H1 (cell line): ENCODE results near the gene FGF11. TPM values are rescaled to one million over a fixed set of nuclear protein-coding genes. Genes with fewer than 3 reads are reported as not detected.
A peak's percentile ranks its signal among the peaks of the same experiment; 100 is the strongest.

Experiments
- CTCF ChIA-PET: fragments of 300-600 bp; sonication (Branson Sonifier 250); formaldehyde crosslinking; loops from one replicate; lab custom pipeline; 2021; ENCODE audit not compliant: partially characterized antibody; lab: Charles Lee
- POLR2A ChIA-PET: fragments of 300-600 bp; sonication (Branson Sonifier 250); formaldehyde crosslinking; loops from one replicate; lab custom pipeline; 2021; ENCODE audit warnings: inconsistent platforms; ENCODE audit not compliant: partially characterized antibody; lab: Charles Lee
- DNase-seq, 2 experiments: peaks; one replicate each; pipeline versions ENCODE4 v3.0.0 to v3.0.0-alpha.2; 2010 to 2022; ENCODE audit warnings: low spot score in 2 of 2, low read depth in 1 of 2, mixed read lengths in 1 of 2
- FAIRE-seq: peaks from 2 replicates; lab custom pipeline; 2011; peaks lifted over from hg19 to GRCh38; lab: Jason Lieb, UNC
- H2AFZ ChIP-seq: 2 replicates; pipeline ENCODE4 v1.8.1; 2012; ENCODE audit warnings: low read length, inconsistent platforms
- H2AK5ac ChIP-seq: 2 replicates; pipeline ENCODE4 v1.6.1; 2013; ENCODE audit warnings: low read depth, low read length
- H2BK120ac ChIP-seq: replicated peaks from 2 replicates; pipeline ENCODE3; 2013; ENCODE audit warnings: low read depth, low read length, inconsistent platforms
- H2BK12ac ChIP-seq: 2 replicates; pipeline ENCODE4 v1.6.1; 2013; ENCODE audit warnings: low read depth, low read length
- H2BK15ac ChIP-seq: 2 replicates; pipeline ENCODE4 v1.6.1; 2013; ENCODE audit warnings: low read length
- H2BK20ac ChIP-seq: 2 replicates; pipeline ENCODE4 v1.6.1; 2013; ENCODE audit warnings: low read length
- H2BK5ac ChIP-seq: 2 replicates; pipeline ENCODE4 v1.6.1; 2013; ENCODE audit warnings: low read depth, low read length
- H3K14ac ChIP-seq: 2 replicates; pipeline ENCODE4 v1.6.1; 2013; ENCODE audit warnings: inconsistent platforms; ENCODE audit not compliant: insufficient read length
- H3K18ac ChIP-seq: 2 replicates; pipeline ENCODE4 v1.6.1; 2013; ENCODE audit warnings: low read length; ENCODE audit errors: extremely low read depth
- H3K23ac ChIP-seq: 2 replicates; pipeline ENCODE4 v1.6.1; 2013; ENCODE audit warnings: inconsistent platforms; ENCODE audit not compliant: insufficient read length
- H3K23me2 ChIP-seq: 2 replicates; pipeline ENCODE4 v1.6.1; 2013; ENCODE audit warnings: low read depth, low read length
- H3K27ac ChIP-seq: 2 replicates; pipeline ENCODE4 v1.6.1; 2011; ENCODE audit warnings: low read depth, low read length, inconsistent platforms
- H3K27me3 ChIP-seq, 4 experiments: replicated peaks in 1 of 4; 1 replicate in 1 of 4; 2 replicates in 3 of 4; pipeline versions ENCODE4 v1.6.1 to v1.8.1; 2011 to 2013; ENCODE audit warnings: low read length in 3 of 4, mild to moderate bottlenecking in 3 of 4, inconsistent platforms in 2 of 4, mixed read lengths in 2 of 4, moderate library complexity in 1 of 4; ENCODE audit not compliant: control insufficient read depth in 3 of 4, insufficient read depth in 3 of 4; ENCODE audit errors: extremely low read depth in 1 of 4
- H3K36me3 ChIP-seq, 4 experiments: 2 replicates each; pipeline versions ENCODE4 v1.6.1 to v1.8.1; 2011 to 2013; ENCODE audit warnings: mild to moderate bottlenecking in 4 of 4, low read length in 3 of 4, moderate library complexity in 2 of 4, control low read depth in 1 of 4, inconsistent platforms in 1 of 4; ENCODE audit not compliant: insufficient read depth in 4 of 4, control insufficient read depth in 2 of 4
- H3K4ac ChIP-seq: replicated peaks from 2 replicates; pipeline ENCODE3; 2013; ENCODE audit warnings: low read length, low read depth, mixed read lengths, inconsistent platforms; ENCODE audit not compliant: insufficient read length
- H3K4me1 ChIP-seq, 4 experiments: replicated peaks in 1 of 4; 1 replicate in 1 of 4; 2 replicates in 3 of 4; pipeline versions ENCODE4 v1.6.1 to v1.8.1; 2011 to 2013; ENCODE audit warnings: low read length in 3 of 4, inconsistent platforms in 2 of 4, mixed read lengths in 1 of 4; ENCODE audit not compliant: insufficient read depth in 4 of 4, control insufficient read depth in 3 of 4
- H3K4me2 ChIP-seq, 2 experiments: 2 replicates each; pipeline versions ENCODE4 v1.6.1 to v1.8.1; 2011 to 2013; ENCODE audit warnings: low read depth in 2 of 2, low read length in 2 of 2, control low read depth in 1 of 2, inconsistent platforms in 1 of 2, mild to moderate bottlenecking in 1 of 2; ENCODE audit not compliant: insufficient read depth in 1 of 2
- H3K4me3 ChIP-seq, 4 experiments: fragments of 200-600, 300-600 bp in 1 of 4; sonication (generic), shearing (Covaris generic), sonication (Bioruptor Twin) in 1 of 4; 2 replicates each; pipeline versions ENCODE4 v1.5.1 to v1.8.1; 2011 to 2016; ENCODE audit warnings: low read length in 4 of 4, low read depth in 3 of 4, control low read depth in 2 of 4, inconsistent platforms in 2 of 4, mild to moderate bottlenecking in 2 of 4, mixed read lengths in 1 of 4, moderate library complexity in 1 of 4; ENCODE audit not compliant: insufficient read depth in 2 of 4; ENCODE audit errors: extremely low read depth in 1 of 4
- H3K56ac ChIP-seq: replicated peaks from 2 replicates; pipeline ENCODE3; 2013; ENCODE audit warnings: low read depth, mild to moderate bottlenecking, mixed read lengths, low read length, inconsistent platforms; ENCODE audit not compliant: insufficient read length
- H3K79me1 ChIP-seq: 2 replicates; pipeline ENCODE4 v1.6.1; 2013; ENCODE audit warnings: low read depth, low read length, control low read depth
- H3K79me2 ChIP-seq, 2 experiments: 2 replicates each; pipeline versions ENCODE4 v1.6.1 to v1.8.1; 2012 to 2013; ENCODE audit warnings: low read length in 2 of 2, mild to moderate bottlenecking in 2 of 2, inconsistent platforms in 1 of 2; ENCODE audit not compliant: insufficient read depth in 2 of 2, control insufficient read depth in 1 of 2
- H3K9ac ChIP-seq, 4 experiments: replicated peaks in 1 of 4; 1 replicate in 1 of 4; 2 replicates in 3 of 4; pipeline versions ENCODE4 v1.6.1 to v1.8.1; 2011 to 2013; ENCODE audit warnings: low read depth in 3 of 4, low read length in 3 of 4, control low read depth in 2 of 4, mild to moderate bottlenecking in 2 of 4, moderate library complexity in 2 of 4, inconsistent platforms in 1 of 4; ENCODE audit errors: extremely low read depth in 1 of 4
- H3K9me3 ChIP-seq, 2 experiments: 2 replicates each; pipeline versions ENCODE4 v1.6.1 to v1.8.1; 2012 to 2013; ENCODE audit warnings: mild to moderate bottlenecking in 2 of 2, moderate library complexity in 2 of 2, control low read depth in 1 of 2, inconsistent platforms in 1 of 2, low read depth in 1 of 2, low read length in 1 of 2, mixed read lengths in 1 of 2; ENCODE audit not compliant: insufficient read depth in 2 of 2
- H4K20me1 ChIP-seq, 2 experiments: replicated peaks in 1 of 2; 2 replicates each; pipeline versions ENCODE3 to v1.8.1; 2011 to 2013; ENCODE audit warnings: inconsistent platforms in 2 of 2, low read length in 2 of 2, mild to moderate bottlenecking in 1 of 2; ENCODE audit not compliant: insufficient read depth in 2 of 2, control insufficient read depth in 1 of 2
- H4K5ac ChIP-seq: 2 replicates; pipeline ENCODE4 v1.6.1; 2013; ENCODE audit warnings: low read length, low read depth, mixed read lengths, inconsistent platforms; ENCODE audit not compliant: insufficient read length
- H4K8ac ChIP-seq: 2 replicates; pipeline ENCODE4 v1.8.0; 2013; ENCODE audit warnings: mild to moderate bottlenecking, moderate library complexity, low read length, inconsistent platforms; ENCODE audit not compliant: insufficient read depth; ENCODE audit errors: extremely low read depth
- H4K91ac ChIP-seq: replicated peaks from 2 replicates; pipeline ENCODE3; 2013; ENCODE audit warnings: low read length, mixed read lengths, inconsistent platforms; ENCODE audit not compliant: insufficient read length
- CBX8 ChIP-seq: fragments of 300-800, 300-1000 bp; sonication (generic); IDR thresholded peaks from 2 replicates; pipeline ENCODE4 v1.7.1; 2016; ENCODE audit warnings: low read depth, low read length, borderline replicate concordance
- HDAC2 ChIP-seq, 2 experiments: fragments of 300-600 bp in 1 of 2; sonication (generic) in 1 of 2; IDR thresholded peaks; 2 replicates each; pipeline ENCODE4 v1.6.1; 2011 to 2012; ENCODE audit warnings: low read depth in 2 of 2, low read length in 2 of 2, mild to moderate bottlenecking in 2 of 2, moderate library complexity in 2 of 2, borderline replicate concordance in 1 of 2, inconsistent platforms in 1 of 2
- JUN ChIP-seq: IDR thresholded peaks from 2 replicates; pipeline ENCODE4 v1.6.1; 2011; ENCODE audit warnings: low read depth, mild to moderate bottlenecking, improper control_type of control experiment, low read length
- KDM1A ChIP-seq: fragments of 200-600, 300-600 bp; sonication (generic); IDR thresholded peaks from 2 replicates; pipeline ENCODE4 v1.7.1; 2016; ENCODE audit warnings: mild to moderate bottlenecking, low read length, borderline replicate concordance
- KDM5A ChIP-seq: fragments of 200-600 bp; IDR thresholded peaks from 2 replicates; pipeline ENCODE4 v1.7.1; 2012; ENCODE audit warnings: mild to moderate bottlenecking, low read length, inconsistent platforms, mixed read lengths
- SIRT6 ChIP-seq: IDR thresholded peaks from one replicate; pipeline ENCODE4 v1.7.1; 2012; ENCODE audit warnings: low read length, inconsistent platforms
- TAF1 ChIP-seq: IDR thresholded peaks from 2 replicates; pipeline ENCODE4 v1.6.1; 2011; ENCODE audit warnings: mild to moderate bottlenecking, low read depth, low read length
- ZNF274 ChIP-seq: IDR thresholded peaks from 2 replicates; pipeline ENCODE4 v1.7.0; 2012; ENCODE audit warnings: low read length, borderline replicate concordance; ENCODE audit errors: extremely low read depth
- WGBS, 2 experiments: shearing (Covaris generic) in 1 of 2; methylation state at CpG; one replicate each; pipeline versions ENCODE4 v1.1.6 to v1.1.7; 2013 to 2015; ENCODE audit warnings: low lambda C conversion rate in 2 of 2, mixed read lengths in 2 of 2, inconsistent platforms in 1 of 2, low coverage in 1 of 2, missing lambda C conversion rate in 1 of 2; ENCODE audit not compliant: insufficient replicate concordance in 2 of 2, insufficient coverage in 1 of 2, insufficient read length in 1 of 2; ENCODE audit errors: extremely low coverage in 1 of 2, missing lambda C conversion rate in 1 of 2; 5-methylcytosine and 5-hydroxymethylcytosine counted together
- polyA plus RNA-seq, 7 experiments: library from polyadenylated mRNA; depleted of rRNA in 3 of 7; stranded (reverse) in 5 of 7; unstranded in 2 of 7; fragments of >200 nt in 5 of 7; fragments of 200-250 nt in 2 of 7; gene quantifications; 1 replicate in 5 of 7; 2 replicates in 1 of 7; 4 replicates in 1 of 7; pipeline versions ENCODE4 v1.2.1 to v1.2.3, GENCODE V29; 2011 to 2013; ENCODE audit warnings: missing spikeins in 2 of 7, mixed read lengths in 2 of 7
- total RNA-seq: library from RNA; stranded (reverse); fragmentation: NEBNext Ultra II Directional; extraction: Animal tissue kit (Norgen Biotek cat#: 25700); gene quantifications from 2 replicates; pipeline ENCODE4 v1.2.1, GENCODE V29; 2021
- TF ChIP-seq, protein P1 (sequence below): IDR thresholded peaks from 2 replicates; pipeline ENCODE4 v1.6.1; 2012; ENCODE audit warnings: inconsistent platforms

The FGF11 gene
- total and polyA plus RNA-seq, 2 of the 8 experiments (the other 6 are each of a cell fraction or from before 2014, with no cell fraction given): 11.8 to 26.1 TPM

DNA sequence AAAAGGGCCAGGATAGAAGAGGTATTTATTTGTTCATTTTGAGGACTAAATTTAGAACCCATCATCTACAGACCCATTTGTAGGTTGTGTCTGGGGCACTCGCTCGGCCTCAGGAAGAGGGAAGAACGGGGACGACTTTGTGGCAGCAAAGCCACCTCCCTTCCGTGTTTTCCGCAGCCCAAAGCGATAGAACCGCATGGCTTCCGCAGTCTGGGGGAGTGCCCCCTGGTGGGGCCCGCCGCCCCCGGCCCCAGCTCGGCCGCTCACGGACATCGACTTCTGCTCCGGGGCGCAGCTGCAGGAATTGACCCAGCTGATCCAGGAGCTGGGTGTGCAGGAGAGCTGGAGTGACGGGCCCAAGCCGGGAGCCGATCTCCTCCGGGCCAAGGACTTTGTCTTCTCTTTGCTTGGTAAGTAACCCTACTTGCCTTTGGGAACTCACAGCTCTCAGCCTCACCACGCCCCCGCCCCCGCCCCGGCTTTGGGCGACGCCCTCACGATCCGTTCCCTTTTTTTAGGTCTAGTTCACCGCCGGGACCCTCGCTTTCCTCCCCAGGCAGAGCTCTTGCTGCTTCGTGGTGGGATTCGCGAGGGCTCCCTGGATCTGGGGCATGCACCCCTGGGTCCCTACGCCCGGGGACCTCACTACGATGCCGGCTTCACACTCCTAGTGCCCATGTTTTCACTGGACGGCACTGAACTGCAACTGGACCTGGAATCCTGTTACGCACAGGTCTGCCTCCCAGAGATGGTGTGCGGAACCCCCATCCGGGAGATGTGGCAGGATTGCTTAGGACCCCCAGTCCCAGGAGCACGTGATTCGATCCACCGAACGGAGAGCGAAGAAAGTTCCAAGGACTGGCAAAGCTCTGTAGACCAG lies 3.4 kb upstream of the FGF11 start:
- H3K4ac ChIP-seq: peak overlapping the region; percentile 100
- peaks cover 30% of the 10 kb centered on the region for H3K23me2 ChIP-seq
- H3K14ac ChIP-seq: no peak overlapping the region
- no peak overlapping the region for H3K23ac ChIP-seq
- H3K79me1 ChIP-seq: no peaks in the 10 kb centered on the region
- peak overlapping the region; percentile 59 for H3K27ac ChIP-seq
- no peaks in the 10 kb centered on the region for H3K36me3 ChIP-seq
- H4K91ac ChIP-seq: peak overlapping the region; percentile 79
- no peaks in the 10 kb centered on the region for H3K9me3 ChIP-seq
- DNase-seq (peak in 1 of 2 experiments; percentile 84), FAIRE-seq (no peak)
- peak overlapping the region; percentile 8 for H4K5ac ChIP-seq
- H3K9ac ChIP-seq: peak overlapping the region in 3 of 4 experiments; percentile 1 to 46 (median 35); a peak in 5 of 7 replicates
- H2BK15ac ChIP-seq: peak overlapping the region; percentile 95; the same call in 1 of the 2 replicates
- peak overlapping the region; percentile 42 for H3K56ac ChIP-seq
- ChIA-PET POLR2A (interaction anchor here (0.6 to 15.5 kb wide), 34 partner anchors 9 to 321 kb away, joined by 3 to 339 read pairs (median 4); partner anchors contain the start of genes ACAP1, ASGR2, CHRNB1 and CLDN7), CTCF (interaction anchor here (0.7 to 5.1 kb wide), 31 partner anchors 9 to 195 kb away, joined by 3 to 56 read pairs (median 5); partner anchors contain the start of genes CHRNB1, KCTD11, SLC35G6 and SPEM2)
- 6% methylated on average over 28 of the region's 49 CpGs; no CpG with 5 or more reads in 1 of the 2 experiments for WGBS, 2 experiments
- peaks cover 2 to 19% (median 12%) of the 10 kb centered on the region in 4 experiments; a peak in 6 of 7 replicates for H3K27me3 ChIP-seq
- no peaks in the 10 kb centered on the region for H3K79me2 ChIP-seq
- peaks cover 0 to 22% (median 9%) of the 10 kb centered on the region in 4 experiments; a peak in 6 of 7 replicates for H3K4me1 ChIP-seq
- peak overlapping the region; percentile 50 to 83 (median 67) for H3K4me3 ChIP-seq
- peak overlapping the region; percentile 90 for H3K18ac ChIP-seq
- peak overlapping the region; percentile 63 for H2BK5ac ChIP-seq
- H4K20me1 ChIP-seq: no peaks in the 10 kb centered on the region
- H2BK120ac ChIP-seq: peak overlapping the region; percentile 91
- no peak overlapping the region; the same call in 1 of the 2 replicates for H2AK5ac ChIP-seq
- peak overlapping the region; percentile 91 for H3K4me2 ChIP-seq
- no peak overlapping the region; the same call in 1 of the 2 replicates for H2AFZ ChIP-seq
- 0 out of 2 replicates have a peak overlapping the region, but pooled peaks have one; percentile 61 for H2BK20ac ChIP-seq
- peak overlapping the region; percentile 94 for H2BK12ac ChIP-seq
- peak overlapping the region; percentile 97 for H4K8ac ChIP-seq
- TF ChIP-seq SIRT6: no peak
- TF ChIP-seq TAF1: 0 out of 2 replicates have a peak, but pooled peaks have one; percentile 3
- no peak for TF ChIP-seq JUN
- no peak for TF ChIP-seq KDM5A
- TF ChIP-seq HDAC2 (IDR thresholded peaks at IDR 0.05; ENCODE audit: borderline replicate concordance in 1 of 2, low read depth in 2 of 2, low read length in 2 of 2): peak in 1 of 2 experiments; percentile 26; a peak in 1 of 4 replicates
- TF ChIP-seq ZNF274: no peak
- TF ChIP-seq, protein P1, sequence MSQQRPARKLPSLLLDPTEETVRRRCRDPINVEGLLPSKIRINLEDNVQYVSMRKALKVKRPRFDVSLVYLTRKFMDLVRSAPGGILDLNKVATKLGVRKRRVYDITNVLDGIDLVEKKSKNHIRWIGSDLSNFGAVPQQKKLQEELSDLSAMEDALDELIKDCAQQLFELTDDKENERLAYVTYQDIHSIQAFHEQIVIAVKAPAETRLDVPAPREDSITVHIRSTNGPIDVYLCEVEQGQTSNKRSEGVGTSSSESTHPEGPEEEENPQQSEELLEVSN: peak; percentile 38; the same call in 1 of the 2 replicates
- no peak for TF ChIP-seq KDM1A
- no peak for TF ChIP-seq CBX8
